GM21360 (cell line): ENCODE data around the gene ZNF670.
"Not testable (repeated sequence)": the region's sequence is repeated elsewhere in the genome, so short reads cannot be mapped to it uniquely, and the experiment has no call there.

ENCODE experiments used
- ATAC-seq: cut with Tn5 transposase; IDR thresholded peaks from one replicate; pipeline ENCODE4 v1.9.1; 2021; ENCODE audit warnings: mild to moderate bottlenecking, moderate library complexity; ENCODE audit not compliant: unreplicated experiment

The ZNF670 gene

GRCh38 chr1:247047702-247048101 is 30.9 kb downstream of the ZNF670 start:
- no peak for ATAC-seq

GRCh38 chr1:247047260-247047659 is 31.4 kb downstream of the ZNF670 start:
- no peak for ATAC-seq

GRCh38 chr1:247043406-247043805 is 35.2 kb downstream of the ZNF670 start:
- no peak for ATAC-seq

GRCh38 chr1:247037511-247038320 is 40.9 kb downstream of the ZNF670 start:
- no peak for ATAC-seq

- not testable (repeated sequence) for ATAC-seq
These were observed 46.3 kb downstream of the ZNF670 start for GRCh38 chr1:247032306-247032705.
